T-helper 1 cell treated with Interleukin-12 subunit alpha and Interleukin-12 subunit beta and Interleukin-4 antibody, amounts not matched to agents 30 μg/mL and 1 μg/mL, for 36 hours (primary cell): ENCODE results near the gene PPP5C.

Experiments
- H3K27ac Mint-ChIP-seq: one replicate; pipeline ENCODE4 v1.8.0; 2021; ENCODE audit warnings: mild to moderate bottlenecking, mixed read lengths
- H3K27me3 Mint-ChIP-seq: one replicate; pipeline ENCODE4 v1.8.0; 2021; ENCODE audit warnings: low read depth, mixed read lengths
- H3K36me3 Mint-ChIP-seq: one replicate; pipeline ENCODE4 v1.8.0; 2021; ENCODE audit warnings: low read depth, mixed read lengths
- H3K4me1 Mint-ChIP-seq: one replicate; pipeline ENCODE4 v1.8.0; 2021; ENCODE audit warnings: low read depth, mixed read lengths
- H3K4me3 Mint-ChIP-seq: one replicate; pipeline ENCODE4 v1.8.0; 2021; ENCODE audit warnings: mild to moderate bottlenecking, moderate library complexity, mixed read lengths
- H3K9me3 Mint-ChIP-seq: one replicate; pipeline ENCODE4 v1.8.0; 2021; ENCODE audit warnings: mixed read lengths

Gene PPP5C

GRCh38 chr19:46349311-46349993, 2.6 kb downstream of the PPP5C start:
- peaks cover 5% of the 10 kb centered on the region for H3K27me3 Mint-ChIP-seq

GRCh38 chr19:46350029-46350757, 3.3 kb downstream of the PPP5C start:
- Mint-ChIP-seq H3K4me3 (peak overlapping the region; percentile 88), H3K36me3 (peaks cover 27% of the 10 kb centered on the region), H3K9me3 (no peaks in the 10 kb centered on the region), H3K27ac (peak overlapping the region; percentile 97), H3K27me3 (peaks cover 5% of the 10 kb centered on the region), H3K4me1 (peaks cover 50% of the 10 kb centered on the region)

More at GRCh38 chr19:46349311-46349993, 2.6 kb downstream of the PPP5C start:
- Mint-ChIP-seq H3K36me3 (peaks cover 25% of the 10 kb centered on the region), H3K27ac (peak overlapping the region; percentile 97), H3K9me3 (no peaks in the 10 kb centered on the region), H3K4me1 (peaks cover 50% of the 10 kb centered on the region), H3K4me3 (peak overlapping the region; percentile 88)

- Mint-ChIP-seq H3K4me1 (peaks cover 54% of the 10 kb centered on the region), H3K4me3 (peak overlapping the region; percentile 88), H3K27ac (peak overlapping the region; percentile 97), H3K9me3 (no peaks in the 10 kb centered on the region), H3K27me3 (no peaks in the 10 kb centered on the region), H3K36me3 (peaks cover 32% of the 10 kb centered on the region)
Observed at GRCh38 chr19:46350758-46351159, 3.9 kb downstream of the PPP5C start.

- peaks cover 36% of the 10 kb centered on the region for H3K36me3 Mint-ChIP-seq
- H3K9me3 Mint-ChIP-seq: no peaks in the 10 kb centered on the region
- no peaks in the 10 kb centered on the region for H3K27me3 Mint-ChIP-seq
- peaks cover 52% of the 10 kb centered on the region for H3K4me1 Mint-ChIP-seq
- peak overlapping the region; percentile 74 for H3K4me3 Mint-ChIP-seq
- peak overlapping the region; percentile 97 for H3K27ac Mint-ChIP-seq
Observed at GRCh38 chr19:46351241-46352041, 4.6 kb downstream of the PPP5C start.

- Mint-ChIP-seq H3K4me3 (no peak overlapping the region), H3K27ac (no peak overlapping the region), H3K36me3 (peaks cover 39% of the 10 kb centered on the region), H3K27me3 (no peaks in the 10 kb centered on the region), H3K4me1 (peaks cover 40% of the 10 kb centered on the region), H3K9me3 (no peaks in the 10 kb centered on the region)
Observed at GRCh38 chr19:46353730-46354528, 7.0 kb downstream of the PPP5C start.

GRCh38 chr19:46355234-46356148, 8.6 kb downstream of the PPP5C start:
- peaks cover 31% of the 10 kb centered on the region for H3K36me3 Mint-ChIP-seq
- no peak overlapping the region for H3K4me3 Mint-ChIP-seq
- no peaks in the 10 kb centered on the region for H3K9me3 Mint-ChIP-seq
- H3K27me3 Mint-ChIP-seq: no peaks in the 10 kb centered on the region
- peaks cover 26% of the 10 kb centered on the region for H3K4me1 Mint-ChIP-seq
- H3K27ac Mint-ChIP-seq: peak overlapping the region; percentile 53

- H3K9me3 Mint-ChIP-seq: no peaks in the 10 kb centered on the region
- H3K36me3 Mint-ChIP-seq: peaks cover 31% of the 10 kb centered on the region
- no peaks in the 10 kb centered on the region for H3K27me3 Mint-ChIP-seq
- no peak overlapping the region for H3K27ac Mint-ChIP-seq
- peaks cover 21% of the 10 kb centered on the region for H3K4me1 Mint-ChIP-seq
- H3K4me3 Mint-ChIP-seq: no peak overlapping the region
Observed at GRCh38 chr19:46356149-46357055, 9.5 kb downstream of the PPP5C start.

- H3K4me3 Mint-ChIP-seq: no peak overlapping the region
- peaks cover 18% of the 10 kb centered on the region for H3K4me1 Mint-ChIP-seq
- no peaks in the 10 kb centered on the region for H3K27me3 Mint-ChIP-seq
- no peak overlapping the region for H3K27ac Mint-ChIP-seq
- no peaks in the 10 kb centered on the region for H3K9me3 Mint-ChIP-seq
- H3K36me3 Mint-ChIP-seq: peaks cover 31% of the 10 kb centered on the region
Observed at GRCh38 chr19:46357846-46358583, 11.1 kb downstream of the PPP5C start.

- Mint-ChIP-seq H3K4me3 (peak overlapping the region; percentile 79), H3K4me1 (peaks cover 21% of the 10 kb centered on the region), H3K36me3 (peaks cover 24% of the 10 kb centered on the region), H3K27ac (peak overlapping the region; percentile 72), H3K27me3 (no peaks in the 10 kb centered on the region), H3K9me3 (no peaks in the 10 kb centered on the region)
Observed at GRCh38 chr19:46361915-46362314, 15.0 kb downstream of the PPP5C start.

- Mint-ChIP-seq H3K4me3 (no peak overlapping the region), H3K27ac (no peak overlapping the region), H3K4me1 (peaks cover 20% of the 10 kb centered on the region), H3K27me3 (no peaks in the 10 kb centered on the region), H3K9me3 (no peaks in the 10 kb centered on the region), H3K36me3 (peaks cover 15% of the 10 kb centered on the region)
Observed at GRCh38 chr19:46364359-46364758, 17.5 kb downstream of the PPP5C start.

- Mint-ChIP-seq H3K36me3 (peaks cover 15% of the 10 kb centered on the region), H3K9me3 (no peaks in the 10 kb centered on the region), H3K27me3 (no peaks in the 10 kb centered on the region), H3K4me3 (no peak overlapping the region), H3K4me1 (peaks cover 20% of the 10 kb centered on the region), H3K27ac (no peak overlapping the region)
Observed at GRCh38 chr19:46365561-46365960, 18.7 kb downstream of the PPP5C start.
